Nephron (organoid): ENCODE data around the gene LSS.

ENCODE experiments used
- H3K27ac Mint-ChIP-seq, 3 experiments: 2 replicates each; pipeline ENCODE4 v1.8.0; 2020; ENCODE audit warnings: mixed read lengths in 3 of 3, mild to moderate bottlenecking in 2 of 3, moderate library complexity in 1 of 3
- H3K27me3 Mint-ChIP-seq: 2 replicates; pipeline ENCODE4 v1.8.0; 2021; ENCODE audit warnings: low read depth, mild to moderate bottlenecking, moderate library complexity, mixed read lengths
- H3K36me3 Mint-ChIP-seq: 2 replicates; pipeline ENCODE4 v1.8.0; 2020; ENCODE audit warnings: low read depth, mixed read lengths
- H3K4me1 Mint-ChIP-seq: 2 replicates; pipeline ENCODE4 v1.8.0; 2020; ENCODE audit warnings: mixed read lengths
- H3K4me3 Mint-ChIP-seq, 3 experiments: 2 replicates each; pipeline ENCODE4 v1.8.0; 2020; ENCODE audit warnings: mild to moderate bottlenecking in 3 of 3, mixed read lengths in 3 of 3, moderate library complexity in 2 of 3
- H3K9me3 Mint-ChIP-seq: 2 replicates; pipeline ENCODE4 v1.8.0; 2020; ENCODE audit warnings: mixed read lengths
- CTCF ChIP-seq, 3 experiments: fragments of 200-600 bp; sonication (generic); IDR thresholded peaks; one replicate each; pipeline ENCODE4 v1.5.0; 2021; ENCODE audit warnings: antibody characterized with exemption in 3 of 3; ENCODE audit not compliant: unreplicated experiment in 3 of 3

LSS gene

GRCh38 chr21:46156678-46157077, 71.9 kb downstream of the LSS start:
- H3K27ac Mint-ChIP-seq: peak overlapping the region in 2 of 3 experiments; percentile 8 to 87
- H3K4me3 Mint-ChIP-seq: no peak overlapping the region
- H3K27me3 Mint-ChIP-seq: no peaks in the 10 kb centered on the region
- no peak for TF ChIP-seq CTCF (IDR thresholded peaks at IDR 0.05; ENCODE audit: unreplicated experiment in 3 of 3)
- H3K4me1 Mint-ChIP-seq: peaks cover 9% of the 10 kb centered on the region
- H3K36me3 Mint-ChIP-seq: no peaks in the 10 kb centered on the region
- no peaks in the 10 kb centered on the region for H3K9me3 Mint-ChIP-seq

DNA sequence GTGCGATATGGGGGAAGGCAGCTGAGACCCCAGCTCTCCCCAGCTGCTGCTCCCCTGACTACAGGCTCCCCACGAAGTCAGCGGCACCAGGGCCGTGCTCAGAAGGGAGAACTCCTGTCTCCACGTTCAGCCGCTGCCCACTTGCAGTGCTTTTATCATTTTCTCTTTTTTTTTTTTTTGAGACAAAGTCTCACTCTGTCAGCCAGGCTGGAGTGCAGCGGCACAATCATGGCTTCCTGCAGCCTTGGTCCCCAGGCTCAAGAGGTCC, 72.3 kb downstream of the LSS start:
- Mint-ChIP-seq H3K4me3 (no peak overlapping the region), H3K4me1 (peaks cover 9% of the 10 kb centered on the region), H3K27ac (peak overlapping the region in 2 of 3 experiments; percentile 8 to 87), H3K27me3 (no peaks in the 10 kb centered on the region), H3K9me3 (no peaks in the 10 kb centered on the region), H3K36me3 (no peaks in the 10 kb centered on the region)
- TF ChIP-seq CTCF (IDR thresholded peaks at IDR 0.05; ENCODE audit: unreplicated experiment in 3 of 3): no peak

DNA sequence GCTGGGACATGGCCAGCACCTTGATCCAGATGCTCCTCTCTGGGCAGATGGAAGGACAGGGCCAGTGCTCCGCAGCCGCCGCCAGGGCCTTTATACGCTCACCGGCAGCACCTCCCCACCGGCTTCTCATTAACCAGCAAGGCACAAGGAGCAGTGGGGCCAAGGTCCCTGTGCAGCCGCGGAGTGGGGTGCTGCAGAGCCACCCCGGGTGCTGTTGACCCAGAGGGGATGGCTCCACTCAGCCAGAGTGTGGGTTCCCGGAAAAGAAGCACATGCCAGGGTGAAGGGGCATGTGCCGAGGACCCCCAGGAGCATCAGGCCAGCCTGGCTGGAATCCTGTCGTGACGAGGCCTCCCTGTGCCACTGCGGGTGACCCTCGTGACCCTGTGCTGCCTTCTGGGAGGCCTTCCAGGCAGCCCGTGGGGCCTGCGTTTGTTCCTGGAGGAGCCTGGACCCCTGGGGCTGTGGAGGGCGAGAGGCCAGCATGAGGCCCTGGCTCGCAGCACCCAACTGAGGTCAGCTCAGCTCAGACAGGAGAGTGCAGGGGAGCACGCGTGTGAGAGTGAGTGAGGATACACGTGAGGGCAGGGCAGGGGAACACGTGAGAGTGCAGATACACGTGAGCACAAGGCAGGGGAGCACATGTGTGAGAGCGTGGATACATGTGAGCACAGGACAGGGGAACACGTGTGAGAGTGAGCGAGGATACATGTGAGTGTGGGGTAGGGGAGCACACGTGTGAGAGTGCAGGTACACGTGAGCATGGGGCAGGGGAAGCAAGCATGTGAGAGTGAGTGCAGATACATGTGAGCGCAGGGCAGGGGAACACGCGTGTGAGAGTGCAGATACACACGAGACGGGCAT, 72.8 kb downstream of the LSS start, which contains the start of gene FTCD:
Gene FTCD (minus strand): TSS at position 66 of the 864 bp plus-strand sequence. CDS start 56 bp downstream, at position 10.
- peak within 1 kb of the TSS in 2 of 3 experiments; percentile 8 to 87 for H3K27ac Mint-ChIP-seq
- no peak for TF ChIP-seq CTCF (IDR thresholded peaks at IDR 0.05; ENCODE audit: unreplicated experiment in 3 of 3)
- no peaks in the 10 kb centered on the region for H3K36me3 Mint-ChIP-seq
- no peaks in the 10 kb centered on the region for H3K27me3 Mint-ChIP-seq
- H3K9me3 Mint-ChIP-seq: no peaks in the 10 kb centered on the region
- peaks cover 9% of the 10 kb centered on the region for H3K4me1 Mint-ChIP-seq
- H3K4me3 Mint-ChIP-seq: peak within 1 kb of the TSS in 2 of 3 experiments; percentile 44 to 64

- Mint-ChIP-seq H3K27me3 (no peaks in the 10 kb centered on the region), H3K9me3 (no peaks in the 10 kb centered on the region), H3K36me3 (no peaks in the 10 kb centered on the region), H3K4me3 (peak overlapping the region in 2 of 3 experiments; percentile 44 to 64), H3K27ac (peak overlapping the region in 1 of 3 experiments; percentile 87), H3K4me1 (peaks cover 9% of the 10 kb centered on the region)
- no peak for TF ChIP-seq CTCF (IDR thresholded peaks at IDR 0.05; ENCODE audit: unreplicated experiment in 3 of 3)
These were observed 73.5 kb downstream of the LSS start for GRCh38 chr21:46154955-46155513.

DNA sequence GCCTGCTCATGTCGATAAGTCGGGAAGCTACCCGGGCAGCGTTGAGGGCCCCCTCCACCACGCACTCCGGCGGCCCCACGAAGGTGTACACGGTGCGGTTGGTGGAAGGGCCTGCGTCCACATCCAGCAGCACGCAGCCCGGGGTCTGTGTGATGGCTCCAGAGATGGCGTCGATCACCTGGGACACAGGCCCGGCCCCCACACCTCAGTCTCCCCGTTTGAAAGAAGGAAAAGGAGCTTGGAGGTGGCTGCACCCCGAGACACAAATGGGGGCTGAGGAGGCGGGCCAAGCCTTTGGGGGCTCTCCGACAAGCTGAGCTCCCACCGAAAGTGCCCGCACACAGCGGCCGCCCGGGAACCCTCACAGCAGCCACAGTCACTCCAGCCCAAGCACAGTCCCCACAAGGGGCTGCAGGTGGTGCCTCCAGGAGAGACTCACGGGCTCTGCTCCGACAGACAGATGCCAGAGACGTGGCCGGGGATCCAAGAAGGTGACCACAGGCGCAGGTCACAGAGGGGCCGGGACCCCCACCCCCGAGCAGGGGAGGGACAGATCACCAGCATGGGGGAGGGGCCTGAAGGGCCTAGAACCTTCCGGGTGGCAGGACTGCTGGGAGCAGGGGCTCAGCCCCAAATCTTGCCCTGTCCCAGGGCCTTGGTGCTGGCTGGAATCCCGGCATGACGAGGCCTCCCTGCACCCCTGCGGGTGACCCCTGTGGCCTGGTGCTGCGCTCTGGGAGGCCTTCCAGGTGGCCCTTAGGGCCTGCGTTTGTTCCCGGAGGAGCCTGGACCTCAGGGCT, 74.2 kb downstream of the LSS start:
- Mint-ChIP-seq H3K36me3 (no peaks in the 10 kb centered on the region), H3K27me3 (no peaks in the 10 kb centered on the region), H3K4me1 (peaks cover 11% of the 10 kb centered on the region), H3K4me3 (no peak overlapping the region), H3K27ac (no peak overlapping the region), H3K9me3 (no peaks in the 10 kb centered on the region)
- no peak for TF ChIP-seq CTCF (IDR thresholded peaks at IDR 0.05; ENCODE audit: unreplicated experiment in 3 of 3)
